Fibroblast of pulmonary artery (primary cell): Measurements from ENCODE around the gene OSTC.

Experiments used
- DNase-seq: peaks from one replicate; pipeline ENCODE4 v3.0.0-alpha.2; 2010; ENCODE audit warnings: low read depth
- H3K4me3 ChIP-seq: replicated peaks from 2 replicates; pipeline ENCODE4 v1.5.1; 2011; ENCODE audit warnings: low read depth, mild to moderate bottlenecking, control low read depth, low read length, moderate library complexity
- TF ChIP-seq, protein P1 (sequence below): IDR thresholded peaks from 2 replicates; pipeline ENCODE4 v1.5.1; 2011; ENCODE audit warnings: mild to moderate bottlenecking, control low read depth, low read length, inconsistent platforms; ENCODE audit errors: missing control alignments

The OSTC gene

DNA sequence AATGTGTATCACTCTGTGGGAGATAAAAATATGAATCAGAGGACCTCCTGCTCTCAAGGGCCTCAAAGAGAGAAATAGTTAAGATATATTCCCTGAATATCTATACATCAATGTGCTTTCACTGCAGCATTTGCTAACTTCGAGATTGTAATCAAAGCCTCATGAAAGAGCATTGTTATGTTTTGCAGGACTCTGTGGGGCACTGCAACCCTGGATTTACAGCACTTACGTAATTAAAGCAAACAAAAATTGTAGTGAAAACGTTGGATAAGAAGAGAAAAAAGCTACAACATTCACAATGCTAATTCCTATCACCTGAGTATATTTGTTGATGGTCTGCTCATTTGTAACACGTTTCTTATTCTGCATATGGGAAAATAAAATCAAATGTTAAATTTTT is 64.5 kb downstream of the OSTC start:
- DNase-seq, result no peak
- no peak overlapping the region for H3K4me3 ChIP-seq
- TF ChIP-seq, protein P1, sequence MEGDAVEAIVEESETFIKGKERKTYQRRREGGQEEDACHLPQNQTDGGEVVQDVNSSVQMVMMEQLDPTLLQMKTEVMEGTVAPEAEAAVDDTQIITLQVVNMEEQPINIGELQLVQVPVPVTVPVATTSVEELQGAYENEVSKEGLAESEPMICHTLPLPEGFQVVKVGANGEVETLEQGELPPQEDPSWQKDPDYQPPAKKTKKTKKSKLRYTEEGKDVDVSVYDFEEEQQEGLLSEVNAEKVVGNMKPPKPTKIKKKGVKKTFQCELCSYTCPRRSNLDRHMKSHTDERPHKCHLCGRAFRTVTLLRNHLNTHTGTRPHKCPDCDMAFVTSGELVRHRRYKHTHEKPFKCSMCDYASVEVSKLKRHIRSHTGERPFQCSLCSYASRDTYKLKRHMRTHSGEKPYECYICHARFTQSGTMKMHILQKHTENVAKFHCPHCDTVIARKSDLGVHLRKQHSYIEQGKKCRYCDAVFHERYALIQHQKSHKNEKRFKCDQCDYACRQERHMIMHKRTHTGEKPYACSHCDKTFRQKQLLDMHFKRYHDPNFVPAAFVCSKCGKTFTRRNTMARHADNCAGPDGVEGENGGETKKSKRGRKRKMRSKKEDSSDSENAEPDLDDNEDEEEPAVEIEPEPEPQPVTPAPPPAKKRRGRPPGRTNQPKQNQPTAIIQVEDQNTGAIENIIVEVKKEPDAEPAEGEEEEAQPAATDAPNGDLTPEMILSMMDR, result no peak

GRCh38 chr4:108716340-108716739 is 65.9 kb downstream of the OSTC start:
- no peak for DNase-seq
- no peak overlapping the region for H3K4me3 ChIP-seq
- TF ChIP-seq, protein P1, result no peak

GRCh38 chr4:108717386-108717785 is 67.0 kb downstream of the OSTC start:
- DNase-seq, result no peak
- TF ChIP-seq, protein P1, result no peak

More at GRCh38 chr4:108717386-108717785, 67.0 kb downstream of the OSTC start:
- no peak overlapping the region for H3K4me3 ChIP-seq
